Lung (tissue), 12 donors: ENCODE data around the gene PDXP. TPM values are rescaled to one million over a fixed set of nuclear protein-coding genes. Genes with fewer than 3 reads are reported as not detected.
A peak's percentile ranks its signal among the peaks of the same experiment; 100 is the strongest.

Source experiments
- ATAC-seq: fragments of 200-7000 bp; cut with Tn5 transposase; one replicate; pipeline ENCODE4 v1.9.1; 2020; ENCODE audit warnings: moderate number of reproducible peaks; ENCODE audit not compliant: insufficient read depth, low FRiP score
- DNase-seq, 3 donors: peaks; one replicate each; pipeline ENCODE4 v3.0.0-alpha.2; 2013 to 2017
- H3K27ac ChIP-seq, 2 donors: one replicate each; pipeline ENCODE4 v1.5.1; 2013; ENCODE audit warnings: mild to moderate bottlenecking in 2 of 2, moderate library complexity in 2 of 2, control low read depth in 1 of 2, inconsistent platforms in 1 of 2, low read depth in 1 of 2, low read length in 1 of 2
- H3K27me3 ChIP-seq, 3 donors: one replicate each; pipeline ENCODE4 v1.5.1; 2013; ENCODE audit warnings: low read length in 2 of 3; ENCODE audit not compliant: control insufficient read depth in 3 of 3, insufficient read depth in 3 of 3
- H3K36me3 ChIP-seq, 4 donors: one replicate each; pipeline ENCODE4 v1.5.1; 2013; ENCODE audit warnings: low read length in 4 of 4, mild to moderate bottlenecking in 1 of 4, moderate library complexity in 1 of 4; ENCODE audit not compliant: control insufficient read depth in 4 of 4, insufficient read depth in 4 of 4
- H3K4me1 ChIP-seq, 5 donors: one replicate each; pipeline ENCODE4 v1.5.1; 2013; ENCODE audit warnings: low read length in 5 of 5, mild to moderate bottlenecking in 2 of 5, moderate library complexity in 1 of 5; ENCODE audit not compliant: control insufficient read depth in 5 of 5, insufficient read depth in 5 of 5
- H3K4me3 ChIP-seq: one replicate; pipeline ENCODE4 v1.5.1; 2013; ENCODE audit warnings: mild to moderate bottlenecking, control low read depth, moderate library complexity
- H3K9ac ChIP-seq, 2 donors: one replicate each; pipeline ENCODE4 v1.5.1; 2013; ENCODE audit warnings: low read length in 2 of 2, control low read depth in 1 of 2; ENCODE audit not compliant: insufficient read depth in 1 of 2
- H3K9me3 ChIP-seq, 4 donors: one replicate each; pipeline ENCODE4 v1.5.1; 2013; ENCODE audit warnings: low read length in 3 of 4, mild to moderate bottlenecking in 1 of 4, moderate library complexity in 1 of 4; ENCODE audit not compliant: control insufficient read depth in 4 of 4, insufficient read depth in 3 of 4
- WGBS, 2 donors: extraction: QIAGEN DNeasy Blood & Tissue Kit; methylation state at CpG; one replicate each; pipeline ENCODE4 v1.1.7; 2013; 5-methylcytosine and 5-hydroxymethylcytosine counted together
- polyA plus RNA-seq, 2 donors: library from polyadenylated mRNA; stranded (reverse); fragments of 200-250 nt; gene quantifications; one replicate each; pipeline ENCODE4 v1.2.1, GENCODE V29; 2013
- total RNA-seq, 2 donors: library from RNA; depleted of rRNA in 1 of 2; stranded (reverse); fragments of >200 nt in 1 of 2; gene quantifications; one replicate each; pipeline ENCODE4 v1.2.1, GENCODE V29; 2014 to 2021
- TF ChIP-seq, protein P1 (sequence below): IDR thresholded peaks from 2 replicates; pipeline ENCODE4 v1.5.1; 2012; ENCODE audit warnings: mild to moderate bottlenecking; ENCODE audit errors: control extremely low read depth, extremely low read depth
- donor health status: control.
- donor health status: control.
- donor health status: Bipolar disorder and iron deficiency.
- donor health status: healthy.
- donor health status: DM: yes; HTN: yes; CAD: no.

PDXP gene
- total and polyA plus RNA-seq, 4 donors, result 4.4 to 7.4 (median 6.5) TPM

DNA sequence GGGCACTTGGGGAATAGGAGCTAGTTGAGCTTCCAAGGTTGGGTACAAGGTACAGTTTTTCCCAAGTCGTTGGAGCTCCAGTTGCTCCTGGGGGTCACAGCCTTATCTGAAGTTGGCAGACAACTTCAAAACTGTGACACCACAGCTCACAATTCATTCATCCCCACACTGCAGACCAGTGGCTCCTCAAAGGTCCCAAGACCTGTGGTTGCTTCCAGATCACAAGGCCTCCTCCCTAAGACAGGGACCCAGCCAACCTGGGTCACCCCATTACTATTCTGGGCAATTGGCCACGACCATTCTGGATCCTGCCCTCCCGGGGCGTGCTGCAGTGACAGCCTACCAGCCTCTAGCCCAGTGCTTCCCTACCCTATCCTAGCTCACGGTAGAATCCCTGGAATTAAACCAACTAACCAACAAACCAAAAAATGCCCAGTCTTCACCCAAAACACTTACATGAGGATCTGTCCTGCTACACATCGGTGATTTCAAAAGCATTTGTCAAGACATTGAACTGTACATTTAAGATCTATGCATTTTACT is 862 bp upstream of the PDXP start:
- ATAC-seq, result no peak

DNA sequence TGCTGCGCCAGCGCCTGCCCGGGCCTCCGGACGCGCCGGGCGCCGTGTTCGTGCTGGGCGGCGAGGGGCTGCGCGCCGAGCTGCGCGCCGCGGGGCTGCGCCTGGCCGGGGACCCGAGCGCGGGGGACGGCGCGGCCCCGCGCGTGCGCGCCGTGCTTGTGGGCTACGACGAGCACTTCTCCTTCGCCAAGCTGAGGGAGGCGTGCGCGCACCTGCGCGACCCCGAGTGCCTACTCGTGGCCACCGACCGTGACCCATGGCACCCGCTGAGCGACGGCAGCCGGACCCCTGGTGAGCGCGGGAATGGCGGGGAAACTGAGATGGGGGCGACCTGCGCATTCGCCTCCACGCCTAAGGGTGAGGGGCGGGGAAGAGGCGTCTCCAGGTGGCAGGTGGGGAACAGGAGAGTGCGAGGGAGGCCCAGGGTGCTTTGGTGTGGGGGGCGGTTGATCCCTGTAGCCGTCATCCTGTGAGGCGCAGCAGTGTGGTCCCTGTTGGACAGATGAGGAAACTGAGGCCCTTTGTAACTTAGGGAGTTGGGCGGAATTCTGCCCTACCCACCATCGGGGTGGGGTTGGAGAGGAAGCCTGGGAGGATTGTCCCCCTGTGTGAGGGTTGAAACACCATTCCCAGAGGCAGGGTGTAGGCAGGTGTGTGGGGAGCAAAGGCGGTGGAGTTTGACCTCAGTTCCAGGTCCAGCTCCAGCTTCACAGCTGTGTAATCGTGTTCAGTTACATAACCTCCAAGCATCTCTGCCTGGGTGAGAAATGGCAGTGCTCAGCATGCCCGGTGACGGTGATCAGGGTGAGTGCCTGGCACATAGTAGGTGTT is 758 bp downstream of the PDXP start:
- WGBS, 2 donors, result 4 to 6% methylated on average over 42 to 68 of the region's 68 CpGs
- ATAC-seq (no peak), DNase-seq (peak in 2 of 3 donors; percentile 35)
- no peaks in the 10 kb centered on the region for H3K9me3 ChIP-seq
- peak overlapping the region; percentile 11 to 82 for H3K27ac ChIP-seq
- peak overlapping the region; percentile 55 for H3K4me3 ChIP-seq
- TF ChIP-seq, protein P1, sequence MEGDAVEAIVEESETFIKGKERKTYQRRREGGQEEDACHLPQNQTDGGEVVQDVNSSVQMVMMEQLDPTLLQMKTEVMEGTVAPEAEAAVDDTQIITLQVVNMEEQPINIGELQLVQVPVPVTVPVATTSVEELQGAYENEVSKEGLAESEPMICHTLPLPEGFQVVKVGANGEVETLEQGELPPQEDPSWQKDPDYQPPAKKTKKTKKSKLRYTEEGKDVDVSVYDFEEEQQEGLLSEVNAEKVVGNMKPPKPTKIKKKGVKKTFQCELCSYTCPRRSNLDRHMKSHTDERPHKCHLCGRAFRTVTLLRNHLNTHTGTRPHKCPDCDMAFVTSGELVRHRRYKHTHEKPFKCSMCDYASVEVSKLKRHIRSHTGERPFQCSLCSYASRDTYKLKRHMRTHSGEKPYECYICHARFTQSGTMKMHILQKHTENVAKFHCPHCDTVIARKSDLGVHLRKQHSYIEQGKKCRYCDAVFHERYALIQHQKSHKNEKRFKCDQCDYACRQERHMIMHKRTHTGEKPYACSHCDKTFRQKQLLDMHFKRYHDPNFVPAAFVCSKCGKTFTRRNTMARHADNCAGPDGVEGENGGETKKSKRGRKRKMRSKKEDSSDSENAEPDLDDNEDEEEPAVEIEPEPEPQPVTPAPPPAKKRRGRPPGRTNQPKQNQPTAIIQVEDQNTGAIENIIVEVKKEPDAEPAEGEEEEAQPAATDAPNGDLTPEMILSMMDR, result no peak
- H3K27me3 ChIP-seq, result no peaks in the 10 kb centered on the region
- H3K36me3 ChIP-seq, result no peaks in the 10 kb centered on the region
- H3K9ac ChIP-seq, result peak overlapping the region; percentile 7 to 40
- peaks cover 5 to 34% (median 15%) of the 10 kb centered on the region in 5 donors for H3K4me1 ChIP-seq

More for the DNA sequence above, 862 bp upstream of the PDXP start:
- Histone ChIP-seq H3K9me3 (no peaks in the 10 kb centered on the region), H3K36me3 (peaks cover 0 to 6% (median 2%) of the 10 kb centered on the region in 4 donors), H3K27me3 (no peaks in the 10 kb centered on the region), H3K27ac (peak overlapping the region; percentile 86 to 89), H3K4me1 (peaks cover 5 to 34% (median 15%) of the 10 kb centered on the region in 5 donors), H3K4me3 (no peak overlapping the region), H3K9ac (peak overlapping the region in 1 of 2 donors; percentile 77)
- 9 to 12% methylated on average over 6 of the region's 6 CpGs for WGBS, 2 donors
- DNase-seq, result peak in 1 of 3 donors; percentile 38
- TF ChIP-seq, protein P1, result no peak

DNA sequence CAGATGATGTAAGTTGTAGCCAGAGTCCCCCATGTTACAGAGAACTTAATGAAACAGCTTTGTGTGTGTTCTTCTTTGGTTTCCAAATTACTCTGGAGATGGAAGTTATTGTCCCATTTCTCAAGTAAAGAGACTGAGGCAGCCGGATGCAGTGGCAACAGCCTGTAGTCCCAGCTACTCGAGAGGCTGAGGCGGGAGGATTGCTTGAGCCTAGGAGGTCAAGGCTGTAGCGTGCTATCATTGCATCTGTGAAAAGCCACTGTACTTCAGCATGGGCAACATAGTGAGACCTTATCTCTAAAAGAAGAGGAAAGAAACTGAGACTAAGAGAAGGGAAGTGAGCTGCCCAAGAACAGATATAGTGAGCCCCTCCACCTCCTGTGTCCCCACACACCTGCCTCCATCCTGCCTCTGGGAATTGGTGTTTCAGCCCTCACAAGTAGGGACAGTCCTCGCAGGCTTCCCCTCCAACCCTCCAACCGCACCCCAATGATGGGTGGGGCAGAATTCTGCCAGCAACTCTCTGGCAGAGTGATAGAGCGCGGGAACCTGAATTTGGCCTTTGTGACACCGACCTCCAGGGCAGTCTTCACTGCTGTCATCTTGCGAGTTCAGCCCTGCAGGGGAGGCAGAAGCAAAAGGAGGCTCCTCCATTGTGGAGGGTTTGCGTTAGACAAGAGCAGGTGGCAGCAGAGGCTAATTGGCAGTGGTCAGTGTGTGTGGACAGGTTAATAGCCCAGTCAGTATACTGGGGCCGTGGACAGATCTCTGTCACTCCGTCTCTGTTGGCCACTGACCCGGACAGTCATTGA is 1.6 kb downstream of the PDXP start:
- H3K4me3 ChIP-seq, result no peak overlapping the region
- ATAC-seq, result no peak
- H3K4me1 ChIP-seq, result peaks cover 5 to 34% (median 15%) of the 10 kb centered on the region in 5 donors
- no peak overlapping the region for H3K27ac ChIP-seq
- DNase-seq, result no peak
- TF ChIP-seq, protein P1, result no peak
- 82 to 85% methylated on average over 14 of the region's 14 CpGs for WGBS, 2 donors
- H3K27me3 ChIP-seq, result no peaks in the 10 kb centered on the region
- peak overlapping the region in 1 of 2 donors; percentile 40 for H3K9ac ChIP-seq
- H3K36me3 ChIP-seq, result no peaks in the 10 kb centered on the region
- no peaks in the 10 kb centered on the region for H3K9me3 ChIP-seq
